OCI-LY3 (cell line): ENCODE results near the gene CARD9.

Source experiments
- H2AFZ ChIP-seq: fragments of 200-600, 300-600 bp; shearing (Covaris generic); 2 replicates; pipeline ENCODE4 v1.6.0; 2014; ENCODE audit warnings: antibody characterized with exemption, low read depth, low read length
- H3K27ac ChIP-seq: fragments of 200-600, 300-600 bp; sonication (generic); 2 replicates; pipeline ENCODE4 v1.5.1; 2014; ENCODE audit warnings: mild to moderate bottlenecking, low read length, moderate library complexity, mixed read lengths
- H3K27me3 ChIP-seq: fragments of 200-600, 300-600 bp; sonication (generic); 2 replicates; pipeline ENCODE4 v1.6.1; 2014; ENCODE audit warnings: low read depth, low read length, mixed read lengths
- H3K36me3 ChIP-seq: fragments of 200-600, 300-600 bp; sonication (generic); replicated peaks from 2 replicates; pipeline ENCODE3; 2014; ENCODE audit warnings: low read depth, low read length, mixed read lengths
- H3K4me1 ChIP-seq: fragments of 300-600, 200-600 bp; sonication (generic); 2 replicates; pipeline ENCODE4 v1.6.1; 2014; ENCODE audit warnings: low read length, mixed read lengths
- H3K4me2 ChIP-seq: fragments of 200-600, 300-600 bp; sonication (generic); 2 replicates; pipeline ENCODE4 v1.6.1; 2014; ENCODE audit warnings: low read length, mixed read lengths
- H3K4me3 ChIP-seq: fragments of 300-600, 200-600 bp; sonication (generic); 2 replicates; pipeline ENCODE4 v1.5.1; 2014; ENCODE audit warnings: antibody characterized with exemption, mild to moderate bottlenecking, low read length, moderate library complexity
- H3K79me2 ChIP-seq: fragments of 300-600, 200-600 bp; shearing (Covaris generic); 2 replicates; pipeline ENCODE4 v1.6.1; 2014; ENCODE audit warnings: mild to moderate bottlenecking, low read length, mixed read lengths
- H3K9ac ChIP-seq: fragments of 300-600, 200-600 bp; shearing (Covaris generic); 2 replicates; pipeline ENCODE4 v1.6.0; 2014; ENCODE audit warnings: mild to moderate bottlenecking, low read length, moderate library complexity
- H3K9me3 ChIP-seq: fragments of 200-600, 300-600 bp; shearing (Covaris generic); 2 replicates; pipeline ENCODE4 v1.6.1; 2014; ENCODE audit warnings: low read length, mixed read lengths; ENCODE audit not compliant: insufficient read depth
- H4K20me1 ChIP-seq: fragments of 200-600, 300-600 bp; sonication (generic); 2 replicates; pipeline ENCODE4 v1.6.1; 2016; ENCODE audit warnings: low read length, mixed read lengths; ENCODE audit not compliant: insufficient read depth
- CTCF ChIP-seq: fragments of 200-600, 300-600 bp; sonication (generic); IDR thresholded peaks from 2 replicates; pipeline ENCODE4 v1.5.1; 2014; ENCODE audit warnings: antibody characterized with exemption, low read length, low read depth
- EZH2phosphoT487 ChIP-seq: fragments of 200-600 bp; shearing (Covaris generic); IDR thresholded peaks from 2 replicates; pipeline ENCODE4 v1.6.1; 2018; ENCODE audit warnings: antibody characterized with exemption, mixed run types, low read depth

CARD9 gene

DNA sequence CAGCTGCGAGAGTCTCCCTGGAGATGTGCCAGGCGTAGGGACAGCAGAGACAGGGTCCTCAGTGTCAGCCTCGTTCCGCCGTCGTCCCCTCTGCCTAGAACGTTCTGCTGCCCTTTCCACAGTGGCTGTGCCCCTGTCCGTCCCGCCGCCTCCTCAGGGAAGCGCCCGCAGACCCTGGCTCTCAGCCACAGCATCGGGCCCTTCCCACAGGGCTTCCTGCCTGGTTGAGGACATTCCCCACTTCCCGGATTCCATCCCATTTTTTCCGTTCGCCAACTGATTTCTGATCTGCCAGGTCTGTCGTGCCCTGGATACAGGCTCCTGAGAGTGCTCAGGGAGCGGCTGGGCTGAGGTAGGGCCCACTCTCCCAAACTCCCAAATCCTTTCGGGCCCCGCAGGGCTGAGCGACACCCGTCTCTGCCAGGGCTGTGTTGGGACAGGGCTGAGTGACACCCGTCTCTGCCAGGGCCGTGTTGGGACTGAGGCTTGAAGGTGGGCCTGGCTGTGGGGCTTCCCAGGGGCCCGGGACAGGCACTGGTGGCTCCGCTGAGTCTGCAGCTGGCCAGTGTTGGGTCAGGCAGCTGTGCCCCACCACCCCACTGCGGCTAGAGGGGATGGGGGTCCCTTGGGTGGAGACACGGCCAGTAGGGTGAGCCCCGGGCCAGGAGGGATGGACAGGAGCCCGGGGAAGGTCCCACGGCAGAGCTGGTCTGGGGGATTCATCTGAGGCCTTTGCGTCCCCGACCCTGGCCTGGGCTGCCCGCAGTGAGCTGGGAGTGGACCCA lies 25.8 kb downstream of the CARD9 start:
- TF ChIP-seq EZH2phosphoT487, result no peak
- no peak for TF ChIP-seq CTCF
- Histone ChIP-seq H3K4me3 (no peak overlapping the region), H3K79me2 (no peaks in the 10 kb centered on the region), H3K27ac (no peak overlapping the region), H3K9me3 (no peaks in the 10 kb centered on the region), H4K20me1 (no peaks in the 10 kb centered on the region), H3K27me3 (peaks cover 2% of the 10 kb centered on the region; the same call in 1 of the 2 replicates), H3K9ac (no peak overlapping the region), H3K36me3 (no peaks in the 10 kb centered on the region), H3K4me1 (no peaks in the 10 kb centered on the region), H3K4me2 (no peak overlapping the region), H2AFZ (no peak overlapping the region)

GRCh38 chr9:136346927-136347465 lies 26.5 kb downstream of the CARD9 start:
- Histone ChIP-seq H3K27ac (no peak overlapping the region), H3K4me3 (no peak overlapping the region), H4K20me1 (no peaks in the 10 kb centered on the region), H3K4me1 (no peaks in the 10 kb centered on the region), H3K4me2 (no peak overlapping the region), H2AFZ (no peak overlapping the region), H3K9me3 (no peaks in the 10 kb centered on the region), H3K36me3 (no peaks in the 10 kb centered on the region), H3K79me2 (no peaks in the 10 kb centered on the region), H3K9ac (no peak overlapping the region), H3K27me3 (no peaks in the 10 kb centered on the region)
- TF ChIP-seq CTCF (no peak), EZH2phosphoT487 (no peak)

- no peaks in the 10 kb centered on the region for H4K20me1 ChIP-seq
- no peak overlapping the region for H2AFZ ChIP-seq
- no peaks in the 10 kb centered on the region for H3K4me1 ChIP-seq
- no peak overlapping the region for H3K4me2 ChIP-seq
- no peak for TF ChIP-seq CTCF
- TF ChIP-seq EZH2phosphoT487, result no peak
- no peak overlapping the region for H3K4me3 ChIP-seq
- H3K9me3 ChIP-seq, result no peaks in the 10 kb centered on the region
- H3K27me3 ChIP-seq, result no peaks in the 10 kb centered on the region
- H3K79me2 ChIP-seq, result no peaks in the 10 kb centered on the region
- H3K9ac ChIP-seq, result no peak overlapping the region
- H3K36me3 ChIP-seq, result no peaks in the 10 kb centered on the region
- H3K27ac ChIP-seq, result no peak overlapping the region
These were observed 27.4 kb downstream of the CARD9 start for GRCh38 chr9:136346157-136346481.

DNA sequence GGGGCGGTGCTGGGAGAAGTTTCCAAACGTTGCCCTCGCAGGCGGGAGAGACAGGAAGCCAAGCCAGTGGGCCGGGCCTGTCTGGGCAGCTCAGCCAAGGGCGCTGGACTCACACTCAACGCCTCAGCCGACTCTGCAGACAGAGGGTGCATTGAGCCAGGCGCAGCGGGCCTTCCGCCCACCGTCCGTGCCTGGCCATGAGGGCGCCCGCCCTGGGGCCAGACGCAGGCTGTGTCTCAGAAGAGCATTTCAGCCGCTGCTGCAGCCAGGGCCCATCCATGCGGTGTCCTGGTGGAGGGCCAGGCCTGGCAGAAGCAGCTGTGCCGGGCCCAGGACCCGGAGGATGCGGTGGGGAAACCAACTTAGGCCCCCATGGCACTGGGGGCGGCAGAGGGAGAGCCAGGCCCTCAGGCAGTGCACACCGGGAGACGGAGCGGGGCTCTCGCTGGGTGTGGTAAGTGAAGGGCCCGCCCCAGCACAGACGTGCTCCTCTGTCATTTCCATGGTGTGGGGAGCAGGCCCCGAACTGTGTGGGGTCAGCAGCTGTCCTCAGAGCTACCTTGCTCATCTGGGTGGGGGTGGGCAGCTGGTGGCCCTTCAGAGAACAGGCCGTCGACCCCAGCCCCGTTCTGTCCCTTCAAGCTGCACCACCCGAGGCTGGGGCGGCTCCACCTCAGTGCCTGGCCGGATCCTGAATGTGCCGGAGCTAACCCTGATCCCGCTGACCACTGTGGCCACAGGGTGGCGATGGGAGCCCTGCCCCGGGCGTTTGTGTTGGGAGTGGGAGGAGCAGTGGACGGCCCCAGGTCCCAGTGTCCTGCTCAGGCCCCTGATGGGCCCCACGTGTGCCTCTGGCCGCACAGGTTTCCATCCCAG lies 27.9 kb downstream of the CARD9 start:
- no peaks in the 10 kb centered on the region for H3K36me3 ChIP-seq
- H3K79me2 ChIP-seq, result no peaks in the 10 kb centered on the region
- TF ChIP-seq EZH2phosphoT487 (no peak), CTCF (no peak)
- no peaks in the 10 kb centered on the region for H4K20me1 ChIP-seq
- no peak overlapping the region for H3K27ac ChIP-seq
- no peak overlapping the region for H3K4me2 ChIP-seq
- no peak overlapping the region for H2AFZ ChIP-seq
- no peaks in the 10 kb centered on the region for H3K4me1 ChIP-seq
- no peak overlapping the region for H3K4me3 ChIP-seq
- no peaks in the 10 kb centered on the region for H3K9me3 ChIP-seq
- no peak overlapping the region for H3K9ac ChIP-seq
- no peaks in the 10 kb centered on the region for H3K27me3 ChIP-seq
